Muscle layer of colon (tissue), 2 donors: ENCODE data around the gene USP12.
"Not testable (repeated sequence)": the region's sequence is repeated elsewhere in the genome, so short reads cannot be mapped to it uniquely, and the experiment has no call there.

ENCODE experiments used
- H3K27ac ChIP-seq: one replicate; pipeline ENCODE4 v1.7.0; 2013; ENCODE audit warnings: low read depth, mild to moderate bottlenecking, low read length, moderate library complexity
- H3K27me3 ChIP-seq, 2 donors: one replicate each; pipeline ENCODE4 v1.7.0; 2013; ENCODE audit warnings: low read length in 2 of 2, mild to moderate bottlenecking in 2 of 2; ENCODE audit not compliant: insufficient read depth in 2 of 2, control insufficient read depth in 1 of 2
- H3K36me3 ChIP-seq: one replicate; pipeline ENCODE4 v1.7.0; 2013; ENCODE audit warnings: mild to moderate bottlenecking, low read length; ENCODE audit not compliant: insufficient read depth
- H3K4me1 ChIP-seq: one replicate; pipeline ENCODE4 v1.7.0; 2013; ENCODE audit warnings: mild to moderate bottlenecking, low read length; ENCODE audit not compliant: insufficient read depth
- H3K4me3 ChIP-seq, 2 donors: one replicate each; pipeline ENCODE4 v1.7.0; 2013; ENCODE audit warnings: low read length in 2 of 2, low read depth in 1 of 2, mild to moderate bottlenecking in 1 of 2, moderate library complexity in 1 of 2
- H3K9ac ChIP-seq: one replicate; pipeline ENCODE4 v1.7.0; 2013; ENCODE audit warnings: low read length
- H3K9me3 ChIP-seq: one replicate; pipeline ENCODE4 v1.7.0; 2013; ENCODE audit warnings: mild to moderate bottlenecking, low read length
- donor health status: abdominal sarcoma.
- donor health status: Adenocarcinoma of cecum.

Gene USP12

DNA sequence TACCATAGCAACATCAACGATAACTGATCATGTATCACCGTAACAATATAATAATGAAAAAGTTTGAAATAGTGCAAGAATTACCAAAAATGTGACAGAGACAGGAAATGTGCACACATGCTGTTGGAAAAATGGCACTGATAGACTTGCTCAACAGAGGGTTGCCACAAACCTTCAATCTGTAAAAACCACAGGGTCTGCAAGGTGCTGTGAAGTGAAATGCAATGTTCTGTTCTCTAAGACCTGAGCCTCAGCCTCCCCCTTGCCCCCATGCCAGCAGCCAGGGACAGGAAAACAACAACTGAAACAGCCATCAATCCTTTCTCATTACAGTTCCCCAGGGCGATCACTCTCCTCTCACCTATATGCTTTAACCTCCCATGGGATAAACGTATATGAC lies 88.4 kb downstream of the USP12 start:
- Histone ChIP-seq H3K9ac (no peak overlapping the region), H3K9me3 (no peaks in the 10 kb centered on the region), H3K27ac (no peak overlapping the region), H3K27me3 (no peaks in the 10 kb centered on the region), H3K36me3 (peaks cover 7% of the 10 kb centered on the region), H3K4me3 (no peak overlapping the region), H3K4me1 (no peaks in the 10 kb centered on the region)

GRCh38 chr13:27081893-27082679 lies 89.5 kb downstream of the USP12 start:
- Histone ChIP-seq H3K27ac (no peak overlapping the region), H3K4me1 (peaks cover 6% of the 10 kb centered on the region), H3K4me3 (no peak overlapping the region), H3K9me3 (no peaks in the 10 kb centered on the region), H3K27me3 (no peaks in the 10 kb centered on the region), H3K36me3 (peaks cover 6% of the 10 kb centered on the region), H3K9ac (no peak overlapping the region)

- H3K4me3 ChIP-seq: no peak overlapping the region
- no peaks in the 10 kb centered on the region for H3K9me3 ChIP-seq
- no peaks in the 10 kb centered on the region for H3K36me3 ChIP-seq
- H3K27ac ChIP-seq: no peak overlapping the region
- no peak overlapping the region for H3K9ac ChIP-seq
- no peaks in the 10 kb centered on the region for H3K27me3 ChIP-seq
- H3K4me1 ChIP-seq: peaks cover 18% of the 10 kb centered on the region
Observed at GRCh38 chr13:27080018-27080948, 91.3 kb downstream of the USP12 start.

- Histone ChIP-seq H3K27me3 (no peaks in the 10 kb centered on the region), H3K9me3 (no peaks in the 10 kb centered on the region), H3K4me3 (no peak overlapping the region), H3K4me1 (peaks cover 18% of the 10 kb centered on the region), H3K27ac (no peak overlapping the region), H3K36me3 (no peaks in the 10 kb centered on the region), H3K9ac (no peak overlapping the region)
Observed at GRCh38 chr13:27079421-27079958, 92.1 kb downstream of the USP12 start.

DNA sequence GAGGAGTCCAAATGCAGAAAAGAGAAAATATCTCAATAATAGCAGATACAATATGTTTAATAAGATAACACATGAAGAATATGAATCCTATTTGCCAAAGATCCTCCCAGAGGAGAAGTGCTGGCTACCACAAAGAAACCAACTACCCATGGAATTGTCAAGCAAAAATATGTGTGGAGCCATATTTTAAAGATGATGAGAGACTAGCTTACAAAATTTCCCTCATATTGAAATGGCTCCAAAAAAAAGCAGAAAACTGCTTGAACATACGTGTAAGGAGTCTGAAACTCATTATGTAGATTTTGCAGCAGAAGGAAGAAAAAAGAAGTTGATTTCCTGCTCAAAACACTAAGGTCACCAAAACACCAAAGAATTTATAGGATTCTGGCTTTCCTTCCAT lies 94.2 kb downstream of the USP12 start:
- peaks cover 12% of the 10 kb centered on the region for H3K36me3 ChIP-seq
- no peaks in the 10 kb centered on the region for H3K27me3 ChIP-seq
- no peaks in the 10 kb centered on the region for H3K9me3 ChIP-seq
- H3K4me3 ChIP-seq: no peak overlapping the region
- peaks cover 18% of the 10 kb centered on the region for H3K4me1 ChIP-seq
- no peak overlapping the region for H3K9ac ChIP-seq
- H3K27ac ChIP-seq: no peak overlapping the region

GRCh38 chr13:27076421-27076820 lies 95.2 kb downstream of the USP12 start:
- peaks cover 16% of the 10 kb centered on the region for H3K36me3 ChIP-seq
- H3K9ac ChIP-seq: no peak overlapping the region
- no peak overlapping the region for H3K4me3 ChIP-seq
- peaks cover 18% of the 10 kb centered on the region for H3K4me1 ChIP-seq
- no peaks in the 10 kb centered on the region for H3K9me3 ChIP-seq
- no peak overlapping the region for H3K27ac ChIP-seq
- H3K27me3 ChIP-seq: no peaks in the 10 kb centered on the region

- Histone ChIP-seq H3K4me1 (peaks cover 18% of the 10 kb centered on the region), H3K9me3 (no peaks in the 10 kb centered on the region), H3K9ac (no peak overlapping the region), H3K4me3 (no peak overlapping the region), H3K36me3 (peaks cover 22% of the 10 kb centered on the region), H3K27me3 (no peaks in the 10 kb centered on the region), H3K27ac (no peak overlapping the region)
Observed at GRCh38 chr13:27073186-27073585, 98.4 kb downstream of the USP12 start.

DNA sequence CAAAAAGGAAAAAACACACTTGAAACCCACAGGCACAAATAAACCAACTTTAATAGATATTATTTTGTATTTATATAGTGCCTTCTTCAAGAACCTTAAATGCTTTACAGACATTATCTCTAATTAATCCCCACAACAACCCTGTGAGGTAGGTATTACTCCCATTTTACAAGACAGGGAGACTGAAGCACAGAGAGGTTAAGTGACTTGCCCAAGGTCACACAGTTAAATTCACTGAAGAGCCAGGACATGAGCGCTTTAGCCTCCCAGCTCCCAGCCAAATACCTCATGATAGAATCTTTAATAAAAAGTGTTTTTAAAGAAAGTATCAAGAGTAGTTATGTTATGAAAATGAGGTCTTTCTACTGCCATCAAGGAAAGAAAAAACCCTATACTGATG lies 105.5 kb downstream of the USP12 start:
- H3K36me3 ChIP-seq: peaks cover 11% of the 10 kb centered on the region
- H3K27me3 ChIP-seq, H3K9me3 ChIP-seq, H3K4me1 ChIP-seq, H3K4me3 ChIP-seq, H3K9ac ChIP-seq, H3K27ac ChIP-seq: not testable (repeated sequence)

GRCh38 chr13:27065582-27065981 lies 106.0 kb downstream of the USP12 start:
- Histone ChIP-seq H3K36me3 (peaks cover 11% of the 10 kb centered on the region), H3K4me3 (no peak overlapping the region), H3K4me1 (no peaks in the 10 kb centered on the region), H3K27ac (no peak overlapping the region), H3K27me3 (no peaks in the 10 kb centered on the region), H3K9ac (no peak overlapping the region), H3K9me3 (no peaks in the 10 kb centered on the region)

- Histone ChIP-seq H3K27ac (no peak overlapping the region), H3K4me3 (no peak overlapping the region), H3K36me3 (peaks cover 11% of the 10 kb centered on the region), H3K4me1 (no peaks in the 10 kb centered on the region), H3K27me3 (no peaks in the 10 kb centered on the region), H3K9me3 (no peaks in the 10 kb centered on the region), H3K9ac (no peak overlapping the region)
Observed at GRCh38 chr13:27064252-27064995, 107.2 kb downstream of the USP12 start.

DNA sequence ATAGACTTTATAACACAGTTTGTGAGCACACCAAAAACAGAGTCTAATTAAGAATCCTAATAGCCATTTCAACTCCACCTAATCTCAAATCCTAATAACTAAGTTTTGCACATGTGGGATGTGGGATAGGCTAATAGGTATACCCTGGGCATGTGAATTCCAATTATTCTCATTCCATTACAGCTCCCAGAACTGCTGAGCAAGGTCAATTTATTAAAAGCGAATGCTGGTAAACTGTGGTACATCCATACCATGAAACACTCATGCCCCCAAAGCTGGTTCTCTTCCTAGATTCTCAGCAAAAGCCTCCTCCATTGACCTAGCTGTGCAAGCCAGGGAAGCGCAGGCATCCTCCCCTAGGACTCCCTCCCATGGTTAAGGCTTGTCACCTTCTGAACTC lies 113.8 kb downstream of the USP12 start:
- H3K9ac ChIP-seq: no peak overlapping the region
- H3K27me3 ChIP-seq: no peaks in the 10 kb centered on the region
- no peaks in the 10 kb centered on the region for H3K9me3 ChIP-seq
- H3K4me1 ChIP-seq: peaks cover 16% of the 10 kb centered on the region
- H3K27ac ChIP-seq: no peak overlapping the region
- no peaks in the 10 kb centered on the region for H3K36me3 ChIP-seq
- no peak overlapping the region for H3K4me3 ChIP-seq
